GM23338 (cell line): ENCODE measurements around the gene TNS1. TPM values are rescaled to one million over a fixed set of nuclear protein-coding genes. Genes with fewer than 3 reads are reported as not detected.

Source experiments
- ATAC-seq: fragments of 200-7000 bp; cut with Tn5 transposase; 3 replicates; pipeline ENCODE4 v1.9.1; 2020
- DNase-seq: peaks from one replicate; pipeline ENCODE4 v3.0.0-alpha.2; 2015; ENCODE audit warnings: low spot score
- H2AFZ ChIP-seq: fragments of 200-600 bp; sonication (generic); 2 replicates; pipeline ENCODE4 v1.8.0; 2016; ENCODE audit warnings: antibody characterized with exemption, mild to moderate bottlenecking, moderate library complexity
- H3F3A ChIP-seq: fragments of 200-600 bp; sonication (generic); replicated peaks from 2 replicates; pipeline ENCODE4 v1.8.0; 2017; ENCODE audit warnings: antibody characterized with exemption, mixed run types, low read depth
- H3K27ac ChIP-seq: fragments of 200-600 bp; sonication (generic); 2 replicates; pipeline ENCODE4 v1.6.1; 2016; ENCODE audit warnings: low read depth
- H3K27me3 ChIP-seq: fragments of 200-600 bp; sonication (generic); 2 replicates; pipeline ENCODE4 v1.8.0; 2016; ENCODE audit warnings: mild to moderate bottlenecking, mixed run types, moderate library complexity; ENCODE audit not compliant: insufficient read depth
- H3K36me3 ChIP-seq: fragments of 200-600 bp; sonication (generic); 2 replicates; pipeline ENCODE4 v1.8.0; 2016; ENCODE audit warnings: mild to moderate bottlenecking; ENCODE audit not compliant: insufficient read depth
- H3K4me1 ChIP-seq: fragments of 200-600 bp; sonication (generic); 2 replicates; pipeline ENCODE4 v1.8.0; 2016; ENCODE audit warnings: mild to moderate bottlenecking, moderate library complexity; ENCODE audit not compliant: insufficient read depth
- H3K4me2 ChIP-seq: fragments of 200-600 bp; sonication (generic); 2 replicates; pipeline ENCODE4 v1.7.1; 2017; ENCODE audit warnings: mixed run types
- H3K4me3 ChIP-seq: fragments of 200-600 bp; sonication (generic); 2 replicates; pipeline ENCODE4 v1.6.1; 2016; ENCODE audit warnings: mixed run types
- H3K79me2 ChIP-seq: fragments of 200-600 bp; sonication (generic); replicated peaks from 2 replicates; pipeline ENCODE4 v1.8.0; 2017; ENCODE audit warnings: mild to moderate bottlenecking; ENCODE audit not compliant: insufficient read depth
- H3K9me2 ChIP-seq: fragments of 200-600 bp; sonication (generic); 2 replicates; pipeline ENCODE4 v1.8.0; 2017; ENCODE audit not compliant: insufficient read depth
- H4K20me1 ChIP-seq: fragments of 200-600 bp; sonication (generic); replicated peaks from 2 replicates; pipeline ENCODE4 v1.8.0; 2017; ENCODE audit warnings: mild to moderate bottlenecking; ENCODE audit not compliant: insufficient read depth
- H3K27ac Mint-ChIP-seq: 2 replicates; pipeline ENCODE4 v1.8.0; 2020; ENCODE audit warnings: inconsistent platforms, mild to moderate bottlenecking, moderate library complexity, mixed read lengths
- H3K27me3 Mint-ChIP-seq: 3 replicates; pipeline ENCODE4 v1.8.0; 2022; ENCODE audit warnings: low read depth, mild to moderate bottlenecking, moderate library complexity, mixed read lengths, inconsistent platforms; ENCODE audit not compliant: insufficient read depth, poor library complexity
- H3K36me3 Mint-ChIP-seq: 3 replicates; pipeline ENCODE4 v1.8.0; 2021; ENCODE audit warnings: low read depth, mild to moderate bottlenecking, inconsistent platforms, moderate library complexity, mixed read lengths
- H3K4me1 Mint-ChIP-seq: 3 replicates; pipeline ENCODE4 v1.8.0; 2020; ENCODE audit warnings: mild to moderate bottlenecking, inconsistent platforms, mixed read lengths
- H3K4me3 Mint-ChIP-seq: 3 replicates; pipeline ENCODE4 v1.8.0; 2021; ENCODE audit warnings: moderate library complexity, mild to moderate bottlenecking, inconsistent platforms, mixed read lengths
- H3K9me3 Mint-ChIP-seq: 3 replicates; pipeline ENCODE4 v1.8.0; 2020; ENCODE audit warnings: moderate library complexity, mild to moderate bottlenecking, inconsistent platforms, mixed read lengths
- CREB1 ChIP-seq: fragments of 250-450 bp; sonication (Bioruptor Pico); IDR thresholded peaks from 2 replicates; pipeline ENCODE4 v1.5.0; 2020; ENCODE audit warnings: low read depth, mild to moderate bottlenecking, moderate library complexity
- EZH2 ChIP-seq: fragments of 200-600 bp; sonication (generic); IDR thresholded peaks from one replicate; pipeline ENCODE4 v1.8.0; 2017; ENCODE audit warnings: antibody characterized with exemption, mild to moderate bottlenecking, low read depth; ENCODE audit not compliant: unreplicated experiment
- EZH2phosphoT487 ChIP-seq: fragments of 200-600 bp; sonication (generic); IDR thresholded peaks from one replicate; pipeline ENCODE4 v1.8.1; 2018; ENCODE audit warnings: antibody characterized with exemption; ENCODE audit not compliant: unreplicated experiment
- JUNB ChIP-seq: IDR thresholded peaks from one replicate; pipeline ENCODE4 v1.6.1; 2016; ENCODE audit warnings: antibody characterized with exemption; ENCODE audit not compliant: unreplicated experiment
- NANOG ChIP-seq: IDR thresholded peaks from 2 replicates; pipeline ENCODE4 v1.6.1; 2016; ENCODE audit warnings: antibody characterized with exemption, borderline replicate concordance
- POLR2AphosphoS5 ChIP-seq: IDR thresholded peaks from 2 replicates; pipeline ENCODE4 v1.6.1; 2016; ENCODE audit warnings: antibody characterized with exemption, low read depth
- STAT1 ChIP-seq: IDR thresholded peaks from one replicate; pipeline ENCODE4 v1.6.1; 2016; ENCODE audit warnings: antibody characterized with exemption; ENCODE audit not compliant: unreplicated experiment
- ZNF114 ChIP-seq: fragments of 250-450 bp; sonication (Bioruptor Pico); IDR thresholded peaks from 2 replicates; pipeline ENCODE4 v1.5.0; 2020; ENCODE audit warnings: mild to moderate bottlenecking, moderate library complexity
- ZNF331 ChIP-seq: fragments of 250-450 bp; sonication (Bioruptor Pico); IDR thresholded peaks from 2 replicates; pipeline ENCODE4 v1.5.0; 2020; ENCODE audit warnings: low read depth, mild to moderate bottlenecking, moderate library complexity
- polyA plus RNA-seq: library from polyadenylated mRNA; unstranded; fragments of >200 nt; fragmentation: Nextera tagmentation; extraction: Ambion mirVana; gene quantifications from 2 replicates; pipeline ENCODE4 v1.2.1, GENCODE V29; 2016
- total RNA-seq: library from RNA; depleted of rRNA; stranded (reverse); fragments of >200 nt; shearing (Covaris generic); gene quantifications from 2 replicates; pipeline ENCODE4 v1.2.3, GENCODE V29; 2014
- TF ChIP-seq, protein P1 (sequence below): IDR thresholded peaks from 2 replicates; pipeline ENCODE4 v1.6.1; 2016; ENCODE audit warnings: antibody characterized with exemption
- TF ChIP-seq, protein P2 (sequence below): IDR thresholded peaks from one replicate; pipeline ENCODE4 v1.6.1; 2018; ENCODE audit warnings: antibody characterized with exemption; ENCODE audit not compliant: unreplicated experiment
- TF ChIP-seq, protein P3 (sequence below): fragments of 250-450 bp; sonication (Bioruptor Pico); IDR thresholded peaks from 2 replicates; pipeline ENCODE4 v1.5.0; 2020; ENCODE audit warnings: mild to moderate bottlenecking, moderate library complexity
- TF ChIP-seq, protein P4 (sequence below), 2 experiments: fragments of 200-600 bp in 1 of 2; sonication (generic) in 1 of 2; conservative IDR thresholded peaks; 2 replicates each; pipeline versions ENCODE4 v1.5.1 to v1.6.1; 2016 to 2017; ENCODE audit warnings: antibody characterized with exemption in 2 of 2, low read depth in 2 of 2, mild to moderate bottlenecking in 2 of 2, moderate library complexity in 1 of 2

TNS1 gene
- total and polyA plus RNA-seq, 2 experiments from 2014 or later = 2.0 to 7.4 TPM

DNA sequence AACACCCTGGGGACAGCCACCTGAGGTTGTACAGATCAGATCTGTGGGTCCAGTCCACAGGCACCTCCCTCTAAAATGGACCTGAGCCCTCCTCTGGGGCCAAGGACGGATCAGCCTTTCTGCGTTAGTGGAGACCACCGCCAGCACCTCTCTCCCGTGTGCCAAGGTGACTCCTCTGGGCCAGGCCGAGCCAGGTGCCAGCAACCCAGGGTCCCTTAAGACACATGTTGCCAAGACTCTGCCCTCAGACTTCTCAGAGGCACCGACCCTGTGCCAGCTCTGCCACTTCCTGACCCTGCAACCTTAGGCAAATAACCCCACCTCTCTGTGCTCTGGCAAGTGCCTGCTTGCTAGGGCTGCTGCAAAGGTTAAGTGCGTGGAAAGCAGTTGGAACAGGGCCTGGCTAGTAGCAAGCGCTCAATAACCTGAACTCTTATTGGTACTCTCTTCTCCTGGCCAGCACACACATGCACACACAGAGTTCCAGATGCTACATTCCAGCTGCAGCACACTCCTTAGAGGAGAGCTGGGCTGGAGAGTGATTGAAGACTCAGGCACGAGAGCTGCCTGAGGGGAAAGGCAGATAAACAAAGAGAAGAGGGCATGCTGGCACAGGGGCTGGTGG, 105.6 kb downstream of the TNS1 start:
- Mint-ChIP-seq H3K4me3 (no peak overlapping the region), H3K36me3 (no peaks in the 10 kb centered on the region), H3K4me1 (peaks cover 8% of the 10 kb centered on the region), H3K27me3 (peaks cover 2% of the 10 kb centered on the region), H3K9me3 (no peaks in the 10 kb centered on the region), H3K27ac (no peak overlapping the region)
- Histone ChIP-seq H3K27ac (no peak overlapping the region), H3F3A (no peaks in the 10 kb centered on the region), H3K36me3 (no peaks in the 10 kb centered on the region), H3K4me2 (no peak overlapping the region), H3K27me3 (no peaks in the 10 kb centered on the region), H3K4me1 (no peaks in the 10 kb centered on the region), H2AFZ (no peak overlapping the region), H3K9me2 (no peaks in the 10 kb centered on the region), H3K4me3 (no peak overlapping the region), H3K79me2 (no peaks in the 10 kb centered on the region), H4K20me1 (no peaks in the 10 kb centered on the region)
- TF ChIP-seq JUNB = no peak
- TF ChIP-seq, protein P1, sequence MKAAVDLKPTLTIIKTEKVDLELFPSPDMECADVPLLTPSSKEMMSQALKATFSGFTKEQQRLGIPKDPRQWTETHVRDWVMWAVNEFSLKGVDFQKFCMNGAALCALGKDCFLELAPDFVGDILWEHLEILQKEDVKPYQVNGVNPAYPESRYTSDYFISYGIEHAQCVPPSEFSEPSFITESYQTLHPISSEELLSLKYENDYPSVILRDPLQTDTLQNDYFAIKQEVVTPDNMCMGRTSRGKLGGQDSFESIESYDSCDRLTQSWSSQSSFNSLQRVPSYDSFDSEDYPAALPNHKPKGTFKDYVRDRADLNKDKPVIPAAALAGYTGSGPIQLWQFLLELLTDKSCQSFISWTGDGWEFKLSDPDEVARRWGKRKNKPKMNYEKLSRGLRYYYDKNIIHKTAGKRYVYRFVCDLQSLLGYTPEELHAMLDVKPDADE = no peak
- no peak for TF ChIP-seq POLR2AphosphoS5
- TF ChIP-seq, protein P2, sequence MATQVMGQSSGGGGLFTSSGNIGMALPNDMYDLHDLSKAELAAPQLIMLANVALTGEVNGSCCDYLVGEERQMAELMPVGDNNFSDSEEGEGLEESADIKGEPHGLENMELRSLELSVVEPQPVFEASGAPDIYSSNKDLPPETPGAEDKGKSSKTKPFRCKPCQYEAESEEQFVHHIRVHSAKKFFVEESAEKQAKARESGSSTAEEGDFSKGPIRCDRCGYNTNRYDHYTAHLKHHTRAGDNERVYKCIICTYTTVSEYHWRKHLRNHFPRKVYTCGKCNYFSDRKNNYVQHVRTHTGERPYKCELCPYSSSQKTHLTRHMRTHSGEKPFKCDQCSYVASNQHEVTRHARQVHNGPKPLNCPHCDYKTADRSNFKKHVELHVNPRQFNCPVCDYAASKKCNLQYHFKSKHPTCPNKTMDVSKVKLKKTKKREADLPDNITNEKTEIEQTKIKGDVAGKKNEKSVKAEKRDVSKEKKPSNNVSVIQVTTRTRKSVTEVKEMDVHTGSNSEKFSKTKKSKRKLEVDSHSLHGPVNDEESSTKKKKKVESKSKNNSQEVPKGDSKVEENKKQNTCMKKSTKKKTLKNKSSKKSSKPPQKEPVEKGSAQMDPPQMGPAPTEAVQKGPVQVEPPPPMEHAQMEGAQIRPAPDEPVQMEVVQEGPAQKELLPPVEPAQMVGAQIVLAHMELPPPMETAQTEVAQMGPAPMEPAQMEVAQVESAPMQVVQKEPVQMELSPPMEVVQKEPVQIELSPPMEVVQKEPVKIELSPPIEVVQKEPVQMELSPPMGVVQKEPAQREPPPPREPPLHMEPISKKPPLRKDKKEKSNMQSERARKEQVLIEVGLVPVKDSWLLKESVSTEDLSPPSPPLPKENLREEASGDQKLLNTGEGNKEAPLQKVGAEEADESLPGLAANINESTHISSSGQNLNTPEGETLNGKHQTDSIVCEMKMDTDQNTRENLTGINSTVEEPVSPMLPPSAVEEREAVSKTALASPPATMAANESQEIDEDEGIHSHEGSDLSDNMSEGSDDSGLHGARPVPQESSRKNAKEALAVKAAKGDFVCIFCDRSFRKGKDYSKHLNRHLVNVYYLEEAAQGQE = no peak
- no peak for TF ChIP-seq ZNF114 (CRISPR knock-in tag)
- no peak for TF ChIP-seq CREB1 (CRISPR knock-in tag)
- TF ChIP-seq EZH2 = no peak
- no peak for TF ChIP-seq ZNF331 (CRISPR knock-in tag)
- TF ChIP-seq, protein P3, sequence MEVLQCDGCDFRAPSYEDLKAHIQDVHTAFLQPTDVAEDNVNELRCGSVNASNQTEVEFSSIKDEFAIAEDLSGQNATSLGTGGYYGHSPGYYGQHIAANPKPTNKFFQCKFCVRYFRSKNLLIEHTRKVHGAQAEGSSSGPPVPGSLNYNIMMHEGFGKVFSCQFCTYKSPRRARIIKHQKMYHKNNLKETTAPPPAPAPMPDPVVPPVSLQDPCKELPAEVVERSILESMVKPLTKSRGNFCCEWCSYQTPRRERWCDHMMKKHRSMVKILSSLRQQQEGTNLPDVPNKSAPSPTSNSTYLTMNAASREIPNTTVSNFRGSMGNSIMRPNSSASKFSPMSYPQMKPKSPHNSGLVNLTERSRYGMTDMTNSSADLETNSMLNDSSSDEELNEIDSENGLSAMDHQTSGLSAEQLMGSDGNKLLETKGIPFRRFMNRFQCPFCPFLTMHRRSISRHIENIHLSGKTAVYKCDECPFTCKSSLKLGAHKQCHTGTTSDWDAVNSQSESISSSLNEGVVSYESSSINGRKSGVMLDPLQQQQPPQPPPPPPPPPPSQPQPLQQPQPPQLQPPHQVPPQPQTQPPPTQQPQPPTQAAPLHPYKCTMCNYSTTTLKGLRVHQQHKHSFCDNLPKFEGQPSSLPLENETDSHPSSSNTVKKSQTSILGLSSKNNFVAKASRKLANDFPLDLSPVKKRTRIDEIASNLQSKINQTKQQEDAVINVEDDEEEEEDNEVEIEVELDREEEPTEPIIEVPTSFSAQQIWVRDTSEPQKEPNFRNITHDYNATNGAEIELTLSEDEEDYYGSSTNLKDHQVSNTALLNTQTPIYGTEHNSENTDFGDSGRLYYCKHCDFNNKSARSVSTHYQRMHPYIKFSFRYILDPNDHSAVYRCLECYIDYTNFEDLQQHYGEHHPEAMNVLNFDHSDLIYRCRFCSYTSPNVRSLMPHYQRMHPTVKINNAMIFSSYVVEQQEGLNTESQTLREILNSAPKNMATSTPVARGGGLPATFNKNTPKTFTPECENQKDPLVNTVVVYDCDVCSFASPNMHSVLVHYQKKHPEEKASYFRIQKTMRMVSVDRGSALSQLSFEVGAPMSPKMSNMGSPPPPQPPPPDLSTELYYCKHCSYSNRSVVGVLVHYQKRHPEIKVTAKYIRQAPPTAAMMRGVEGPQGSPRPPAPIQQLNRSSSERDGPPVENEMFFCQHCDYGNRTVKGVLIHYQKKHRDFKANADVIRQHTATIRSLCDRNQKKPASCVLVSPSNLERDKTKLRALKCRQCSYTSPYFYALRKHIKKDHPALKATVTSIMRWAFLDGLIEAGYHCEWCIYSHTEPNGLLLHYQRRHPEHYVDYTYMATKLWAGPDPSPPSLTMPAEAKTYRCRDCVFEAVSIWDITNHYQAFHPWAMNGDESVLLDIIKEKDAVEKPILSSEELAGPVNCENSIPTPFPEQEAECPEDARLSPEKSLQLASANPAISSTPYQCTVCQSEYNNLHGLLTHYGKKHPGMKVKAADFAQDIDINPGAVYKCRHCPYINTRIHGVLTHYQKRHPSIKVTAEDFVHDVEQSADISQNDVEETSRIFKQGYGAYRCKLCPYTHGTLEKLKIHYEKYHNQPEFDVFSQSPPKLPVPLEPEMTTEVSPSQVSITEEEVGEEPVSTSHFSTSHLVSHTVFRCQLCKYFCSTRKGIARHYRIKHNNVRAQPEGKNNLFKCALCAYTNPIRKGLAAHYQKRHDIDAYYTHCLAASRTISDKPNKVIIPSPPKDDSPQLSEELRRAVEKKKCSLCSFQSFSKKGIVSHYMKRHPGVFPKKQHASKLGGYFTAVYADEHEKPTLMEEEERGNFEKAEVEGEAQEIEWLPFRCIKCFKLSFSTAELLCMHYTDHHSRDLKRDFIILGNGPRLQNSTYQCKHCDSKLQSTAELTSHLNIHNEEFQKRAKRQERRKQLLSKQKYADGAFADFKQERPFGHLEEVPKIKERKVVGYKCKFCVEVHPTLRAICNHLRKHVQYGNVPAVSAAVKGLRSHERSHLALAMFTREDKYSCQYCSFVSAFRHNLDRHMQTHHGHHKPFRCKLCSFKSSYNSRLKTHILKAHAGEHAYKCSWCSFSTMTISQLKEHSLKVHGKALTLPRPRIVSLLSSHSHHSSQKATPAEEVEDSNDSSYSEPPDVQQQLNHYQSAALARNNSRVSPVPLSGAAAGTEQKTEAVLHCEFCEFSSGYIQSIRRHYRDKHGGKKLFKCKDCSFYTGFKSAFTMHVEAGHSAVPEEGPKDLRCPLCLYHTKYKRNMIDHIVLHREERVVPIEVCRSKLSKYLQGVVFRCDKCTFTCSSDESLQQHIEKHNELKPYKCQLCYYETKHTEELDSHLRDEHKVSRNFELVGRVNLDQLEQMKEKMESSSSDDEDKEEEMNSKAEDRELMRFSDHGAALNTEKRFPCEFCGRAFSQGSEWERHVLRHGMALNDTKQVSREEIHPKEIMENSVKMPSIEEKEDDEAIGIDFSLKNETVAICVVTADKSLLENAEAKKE (CRISPR knock-in tag) = no peak
- TF ChIP-seq STAT1 = no peak
- no peak for TF ChIP-seq NANOG
- TF ChIP-seq, protein P4, sequence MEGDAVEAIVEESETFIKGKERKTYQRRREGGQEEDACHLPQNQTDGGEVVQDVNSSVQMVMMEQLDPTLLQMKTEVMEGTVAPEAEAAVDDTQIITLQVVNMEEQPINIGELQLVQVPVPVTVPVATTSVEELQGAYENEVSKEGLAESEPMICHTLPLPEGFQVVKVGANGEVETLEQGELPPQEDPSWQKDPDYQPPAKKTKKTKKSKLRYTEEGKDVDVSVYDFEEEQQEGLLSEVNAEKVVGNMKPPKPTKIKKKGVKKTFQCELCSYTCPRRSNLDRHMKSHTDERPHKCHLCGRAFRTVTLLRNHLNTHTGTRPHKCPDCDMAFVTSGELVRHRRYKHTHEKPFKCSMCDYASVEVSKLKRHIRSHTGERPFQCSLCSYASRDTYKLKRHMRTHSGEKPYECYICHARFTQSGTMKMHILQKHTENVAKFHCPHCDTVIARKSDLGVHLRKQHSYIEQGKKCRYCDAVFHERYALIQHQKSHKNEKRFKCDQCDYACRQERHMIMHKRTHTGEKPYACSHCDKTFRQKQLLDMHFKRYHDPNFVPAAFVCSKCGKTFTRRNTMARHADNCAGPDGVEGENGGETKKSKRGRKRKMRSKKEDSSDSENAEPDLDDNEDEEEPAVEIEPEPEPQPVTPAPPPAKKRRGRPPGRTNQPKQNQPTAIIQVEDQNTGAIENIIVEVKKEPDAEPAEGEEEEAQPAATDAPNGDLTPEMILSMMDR (conservative IDR thresholded peaks at IDR 0.05; ENCODE audit: low read depth in 2 of 2) = no peak
- no peak for TF ChIP-seq EZH2phosphoT487
- DNase-seq (no peak), ATAC-seq (no peak)
